HG03066 (cell line): ENCODE measurements around the gene FOXL2NB.

Source experiments
- ATAC-seq: cut with Tn5 transposase; IDR thresholded peaks from one replicate; pipeline ENCODE4 v1.9.1; 2021; ENCODE audit warnings: low read depth; ENCODE audit not compliant: unreplicated experiment

FOXL2NB gene

GRCh38 chr3:138987181-138987580, 40.2 kb downstream of the FOXL2NB start:
- ATAC-seq, result no peak

GRCh38 chr3:138995706-138996105, 48.7 kb downstream of the FOXL2NB start:
- no peak for ATAC-seq
